Measurements from ENCODE around the gene DIP2C.

GRCh38 chr10:509361-510102, 179.9 kb downstream of the DIP2C start:
- TF ChIP-seq POLR2A (IDR thresholded peaks at IDR 0.05): no peak
- no peak for TF ChIP-seq CTCF (IDR thresholded peaks at IDR 0.05)
